Mesothelial cell of epicardium (in vitro differentiated cells): ENCODE measurements around the gene EYS. TPM values are rescaled to one million over a fixed set of nuclear protein-coding genes. Genes with fewer than 3 reads are reported as not detected.
A peak's percentile ranks its signal among the peaks of the same experiment; 100 is the strongest.

Experiments
- DNase-seq, 2 experiments: peaks; one replicate each; pipeline ENCODE4 v3.0.0; 2021; ENCODE audit warnings: low spot score in 2 of 2; ENCODE audit not compliant: unreplicated experiment in 2 of 2
- H3K27ac Mint-ChIP-seq: 2 replicates; pipeline ENCODE4 v1.8.0; 2021; ENCODE audit warnings: mixed read lengths
- H3K27me3 Mint-ChIP-seq: 2 replicates; pipeline ENCODE4 v1.8.0; 2021; ENCODE audit warnings: low read depth, mixed read lengths
- H3K36me3 Mint-ChIP-seq: 2 replicates; pipeline ENCODE4 v1.8.0; 2021; ENCODE audit warnings: mixed read lengths
- H3K4me1 Mint-ChIP-seq: 2 replicates; pipeline ENCODE4 v1.8.0; 2021; ENCODE audit warnings: mixed read lengths
- H3K4me3 Mint-ChIP-seq: 2 replicates; pipeline ENCODE4 v1.8.0; 2021; ENCODE audit warnings: mild to moderate bottlenecking, moderate library complexity, mixed read lengths
- H3K9me3 Mint-ChIP-seq: 2 replicates; pipeline ENCODE4 v1.8.0; 2021; ENCODE audit warnings: mixed read lengths
- total RNA-seq: library from RNA; stranded (reverse); gene quantifications from 3 replicates; pipeline ENCODE4 v1.2.1, GENCODE V29; 2021
- TF ChIP-seq, protein P1 (sequence below): fragments of 200-600 bp; sonication (generic); IDR thresholded peaks from one replicate; pipeline ENCODE4 v1.5.0; 2021; ENCODE audit warnings: antibody characterized with exemption; ENCODE audit not compliant: unreplicated experiment

The EYS gene
- total RNA-seq, 1 donor from 2014 or later, result 0.69 TPM

DNA sequence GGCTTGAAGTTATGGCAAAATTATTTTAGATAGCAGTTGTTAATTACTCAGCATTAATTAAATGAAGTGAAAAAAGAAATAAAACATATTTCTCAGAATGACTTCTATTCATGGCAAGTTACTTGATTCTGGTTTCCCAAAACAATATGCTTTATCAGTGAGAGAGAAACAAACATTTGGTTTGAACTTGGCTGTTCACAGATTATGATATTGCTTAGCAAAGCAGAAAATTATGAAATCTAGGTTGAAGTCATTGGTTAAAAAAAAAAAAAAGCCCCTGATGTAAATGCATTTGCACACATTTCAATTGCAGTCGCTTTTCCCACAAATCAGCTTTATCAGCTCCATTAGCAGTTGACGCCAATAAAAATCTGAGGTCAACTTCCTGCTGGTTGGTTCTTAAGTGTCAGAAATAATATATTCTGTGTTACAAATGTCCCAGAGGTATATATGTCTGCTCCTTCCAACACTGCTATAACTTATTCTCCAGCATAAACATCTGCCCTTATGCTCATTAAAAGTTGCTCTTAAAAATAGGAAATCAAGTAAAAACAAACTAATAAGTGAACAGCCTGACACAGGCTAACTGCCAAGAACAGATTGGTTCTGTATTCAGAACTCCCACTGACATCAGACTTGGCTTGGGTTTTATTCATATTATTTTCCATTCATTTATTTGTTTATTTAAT is 1796.0 kb downstream of the EYS start:
- H3K27ac Mint-ChIP-seq, result no peak overlapping the region
- no peak for DNase-seq
- H3K4me3 Mint-ChIP-seq, result no peak overlapping the region
- H3K27me3 Mint-ChIP-seq, result no peaks in the 10 kb centered on the region
- no peaks in the 10 kb centered on the region for H3K36me3 Mint-ChIP-seq
- TF ChIP-seq, protein P1, sequence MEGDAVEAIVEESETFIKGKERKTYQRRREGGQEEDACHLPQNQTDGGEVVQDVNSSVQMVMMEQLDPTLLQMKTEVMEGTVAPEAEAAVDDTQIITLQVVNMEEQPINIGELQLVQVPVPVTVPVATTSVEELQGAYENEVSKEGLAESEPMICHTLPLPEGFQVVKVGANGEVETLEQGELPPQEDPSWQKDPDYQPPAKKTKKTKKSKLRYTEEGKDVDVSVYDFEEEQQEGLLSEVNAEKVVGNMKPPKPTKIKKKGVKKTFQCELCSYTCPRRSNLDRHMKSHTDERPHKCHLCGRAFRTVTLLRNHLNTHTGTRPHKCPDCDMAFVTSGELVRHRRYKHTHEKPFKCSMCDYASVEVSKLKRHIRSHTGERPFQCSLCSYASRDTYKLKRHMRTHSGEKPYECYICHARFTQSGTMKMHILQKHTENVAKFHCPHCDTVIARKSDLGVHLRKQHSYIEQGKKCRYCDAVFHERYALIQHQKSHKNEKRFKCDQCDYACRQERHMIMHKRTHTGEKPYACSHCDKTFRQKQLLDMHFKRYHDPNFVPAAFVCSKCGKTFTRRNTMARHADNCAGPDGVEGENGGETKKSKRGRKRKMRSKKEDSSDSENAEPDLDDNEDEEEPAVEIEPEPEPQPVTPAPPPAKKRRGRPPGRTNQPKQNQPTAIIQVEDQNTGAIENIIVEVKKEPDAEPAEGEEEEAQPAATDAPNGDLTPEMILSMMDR, result no peak
- peaks cover 1% of the 10 kb centered on the region for H3K4me1 Mint-ChIP-seq
- H3K9me3 Mint-ChIP-seq, result peaks cover 11% of the 10 kb centered on the region

DNA sequence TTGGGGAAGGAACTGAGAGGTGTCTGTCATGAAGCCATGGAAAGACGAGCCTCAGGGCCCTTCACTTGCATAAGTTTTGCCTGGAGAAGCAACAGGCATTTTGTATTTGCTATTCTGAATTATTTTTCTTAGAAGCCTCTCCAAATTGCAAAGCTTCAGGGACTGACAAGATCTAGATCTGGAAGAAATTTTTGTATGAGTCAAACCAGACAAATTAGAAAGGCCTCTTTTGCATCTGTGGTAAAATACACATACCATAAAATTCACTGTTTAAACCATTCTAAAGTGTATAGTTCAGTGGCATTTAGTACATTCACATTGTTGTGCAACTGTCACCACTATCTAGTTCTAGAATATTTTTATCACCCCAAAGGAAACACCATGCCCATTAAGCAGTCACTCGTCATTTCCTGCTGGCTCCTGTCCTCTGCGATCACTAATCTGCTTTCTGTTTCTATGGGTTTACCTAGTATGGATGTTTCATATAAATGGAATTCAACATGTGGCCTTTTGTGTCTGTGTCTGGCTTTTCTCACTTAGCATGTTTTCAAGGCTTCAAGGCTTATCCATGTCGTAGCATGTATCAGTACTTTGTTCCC is 1802.3 kb downstream of the EYS start:
- TF ChIP-seq, protein P1, result no peak
- H3K27ac Mint-ChIP-seq, result no peak overlapping the region
- no peaks in the 10 kb centered on the region for H3K36me3 Mint-ChIP-seq
- no peaks in the 10 kb centered on the region for H3K4me1 Mint-ChIP-seq
- DNase-seq, result no peak
- H3K4me3 Mint-ChIP-seq, result no peak overlapping the region
- peaks cover 7% of the 10 kb centered on the region for H3K9me3 Mint-ChIP-seq
- H3K27me3 Mint-ChIP-seq, result no peaks in the 10 kb centered on the region

DNA sequence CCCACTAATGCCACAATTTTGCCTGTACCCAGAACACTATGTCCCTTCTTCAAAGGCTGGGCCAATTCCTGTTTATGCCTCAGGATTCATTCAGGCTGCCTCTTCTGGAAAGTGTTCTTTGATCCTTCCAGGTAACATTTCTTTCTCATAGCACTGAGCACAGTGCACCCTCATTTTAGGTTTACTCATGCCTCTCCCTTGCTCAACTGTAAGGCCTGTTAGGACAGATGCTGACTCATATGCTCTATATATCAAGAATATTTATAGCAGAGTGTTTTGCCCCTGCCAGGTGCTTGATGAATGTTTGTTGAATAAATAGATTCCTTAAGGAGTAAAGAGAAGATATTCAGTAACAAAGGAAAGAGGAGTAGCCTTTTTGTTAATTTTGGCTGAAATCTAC is 1807.5 kb downstream of the EYS start:
- Mint-ChIP-seq H3K27ac (peak overlapping the region; percentile 18), H3K4me3 (no peak overlapping the region), H3K27me3 (no peaks in the 10 kb centered on the region), H3K4me1 (peaks cover 5% of the 10 kb centered on the region), H3K9me3 (peaks cover 4% of the 10 kb centered on the region), H3K36me3 (no peaks in the 10 kb centered on the region)
- TF ChIP-seq, protein P1, result no peak
- DNase-seq, result no peak

- no peaks in the 10 kb centered on the region for H3K27me3 Mint-ChIP-seq
- no peak for DNase-seq
- TF ChIP-seq, protein P1, result no peak
- H3K27ac Mint-ChIP-seq, result no peak overlapping the region
- no peak overlapping the region for H3K4me3 Mint-ChIP-seq
- no peaks in the 10 kb centered on the region for H3K36me3 Mint-ChIP-seq
- peaks cover 5% of the 10 kb centered on the region for H3K4me1 Mint-ChIP-seq
- H3K9me3 Mint-ChIP-seq, result peaks cover 4% of the 10 kb centered on the region
Observed at GRCh38 chr6:63897952-63898351, 1809.1 kb downstream of the EYS start.

DNA sequence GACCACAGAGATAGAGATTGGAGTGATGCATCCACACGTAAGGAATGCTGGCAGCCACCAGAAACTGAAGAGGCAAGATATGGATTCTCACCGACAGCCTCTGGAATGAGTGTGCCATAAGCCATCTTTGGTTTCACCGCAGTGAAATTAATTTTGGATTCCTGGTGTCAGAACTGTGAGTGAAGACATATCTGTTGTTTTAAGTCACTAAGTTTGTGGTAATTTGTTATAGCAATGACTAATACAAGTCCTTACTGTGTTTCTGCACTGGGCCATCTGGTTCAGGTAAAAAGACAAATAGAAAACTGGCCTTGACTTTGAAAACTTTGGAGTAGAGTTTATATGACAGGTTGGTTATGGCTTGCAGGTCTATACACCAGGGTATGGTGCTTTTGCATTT is 1809.6 kb downstream of the EYS start:
- TF ChIP-seq, protein P1, result no peak
- Mint-ChIP-seq H3K4me1 (peaks cover 5% of the 10 kb centered on the region), H3K4me3 (no peak overlapping the region), H3K9me3 (peaks cover 5% of the 10 kb centered on the region), H3K36me3 (no peaks in the 10 kb centered on the region), H3K27ac (no peak overlapping the region), H3K27me3 (no peaks in the 10 kb centered on the region)
- no peak for DNase-seq
